Hepatocyte (in vitro differentiated cells): Measurements from ENCODE around the gene GABBR1. TPM values are rescaled to one million over a fixed set of nuclear protein-coding genes. Genes with fewer than 3 reads are reported as not detected.

Experiments used
- DNase-seq: peaks from one replicate; pipeline ENCODE4 v3.0.0-alpha.2; 2016; ENCODE audit warnings: low spot score
- H2AFZ ChIP-seq: fragments of 200-600 bp; sonication (generic); 2 replicates; pipeline ENCODE4 v1.6.0; 2016; ENCODE audit warnings: antibody characterized with exemption, mild to moderate bottlenecking
- H3K27ac ChIP-seq: fragments of 200-600 bp; sonication (generic); 2 replicates; pipeline ENCODE4 v1.5.1; 2016; ENCODE audit warnings: mild to moderate bottlenecking
- H3K27me3 ChIP-seq: fragments of 200-600 bp; sonication (generic); 2 replicates; pipeline ENCODE4 v1.6.1; 2016
- H3K36me3 ChIP-seq: fragments of 200-600 bp; sonication (generic); replicated peaks from 2 replicates; pipeline ENCODE4 v1.5.1; 2016; ENCODE audit warnings: low read depth; ENCODE audit not compliant: insufficient read depth
- H3K4me1 ChIP-seq: fragments of 200-600 bp; sonication (generic); 2 replicates; pipeline ENCODE4 v1.5.1; 2016; ENCODE audit warnings: mild to moderate bottlenecking, moderate library complexity; ENCODE audit not compliant: insufficient read depth
- H3K4me2 ChIP-seq: fragments of 200-600 bp; sonication (generic); 2 replicates; pipeline ENCODE4 v1.6.0; 2016
- H3K4me3 ChIP-seq: fragments of 200-600 bp; sonication (generic); 2 replicates; pipeline ENCODE4 v1.5.1; 2016; ENCODE audit warnings: mild to moderate bottlenecking
- H3K79me2 ChIP-seq: fragments of 200-600 bp; sonication (generic); 2 replicates; pipeline ENCODE4 v1.6.0; 2017; ENCODE audit warnings: mild to moderate bottlenecking
- H3K9me2 ChIP-seq: fragments of 200-600 bp; sonication (generic); replicated peaks from 2 replicates; pipeline ENCODE4 v1.6.0; 2017; ENCODE audit warnings: mild to moderate bottlenecking; ENCODE audit not compliant: insufficient read depth
- H3K9me3 ChIP-seq: fragments of 200-600 bp; sonication (generic); 2 replicates; pipeline ENCODE4 v1.5.1; 2016; ENCODE audit warnings: low read depth, mild to moderate bottlenecking
- H4K20me1 ChIP-seq: fragments of 200-600 bp; sonication (generic); 2 replicates; pipeline ENCODE4 v1.6.0; 2016; ENCODE audit warnings: mild to moderate bottlenecking; ENCODE audit not compliant: insufficient read depth, poor library complexity, severe bottlenecking
- EZH2 ChIP-seq: fragments of 200-600 bp; sonication (generic); IDR thresholded peaks from 2 replicates; pipeline ENCODE4 v1.6.1; 2016; ENCODE audit warnings: antibody characterized with exemption, mild to moderate bottlenecking, borderline replicate concordance
- EZH2phosphoT487 ChIP-seq: fragments of 200-600 bp; sonication (generic); IDR thresholded peaks from one replicate; pipeline ENCODE4 v1.6.1; 2018; ENCODE audit warnings: antibody characterized with exemption, mild to moderate bottlenecking, low read depth, moderate library complexity; ENCODE audit not compliant: unreplicated experiment, severe bottlenecking
- WGBS: methylation state at CpG from one replicate; pipeline ENCODE4 v1.1.6; 2016; ENCODE audit warnings: low lambda C conversion rate; ENCODE audit errors: missing lambda C conversion rate; 5-methylcytosine and 5-hydroxymethylcytosine counted together
- polyA plus RNA-seq: library from polyadenylated mRNA; unstranded; fragments of >200 nt; fragmentation: Nextera tagmentation; extraction: Ambion mirVana; gene quantifications from 2 replicates; pipeline ENCODE4 v1.2.1, GENCODE V29; 2016
- total RNA-seq: library from RNA; depleted of rRNA; stranded (reverse); fragments of >200 nt; gene quantifications from 2 replicates; pipeline ENCODE4 v1.2.3, GENCODE V29; 2014
- TF ChIP-seq, protein P1 (sequence below): fragments of 200-600 bp; sonication (generic); IDR thresholded peaks from 2 replicates; pipeline ENCODE4 v1.5.1; 2016; ENCODE audit warnings: antibody characterized with exemption, mild to moderate bottlenecking; ENCODE audit not compliant: poor library complexity

The GABBR1 gene
- total and polyA plus RNA-seq, 2 experiments from 2014 or later = 9.9 to 11.3 TPM

GRCh38 chr6:29597184-29597583 is 35.8 kb downstream of the GABBR1 start:
- no peak for DNase-seq
- no peaks in the 10 kb centered on the region for H3K4me1 ChIP-seq
- H3K27me3 ChIP-seq = no peaks in the 10 kb centered on the region
- H3K27ac ChIP-seq = no peak overlapping the region
- no peak overlapping the region for H3K4me3 ChIP-seq
- H2AFZ ChIP-seq = no peak overlapping the region
- H3K36me3 ChIP-seq = no peaks in the 10 kb centered on the region
- no peaks in the 10 kb centered on the region for H3K9me3 ChIP-seq
- H3K9me2 ChIP-seq = no peaks in the 10 kb centered on the region
- H4K20me1 ChIP-seq = no peaks in the 10 kb centered on the region
- WGBS = 86% methylated on average over 2 of the region's 2 CpGs
- H3K79me2 ChIP-seq = no peaks in the 10 kb centered on the region
- TF ChIP-seq, protein P1, sequence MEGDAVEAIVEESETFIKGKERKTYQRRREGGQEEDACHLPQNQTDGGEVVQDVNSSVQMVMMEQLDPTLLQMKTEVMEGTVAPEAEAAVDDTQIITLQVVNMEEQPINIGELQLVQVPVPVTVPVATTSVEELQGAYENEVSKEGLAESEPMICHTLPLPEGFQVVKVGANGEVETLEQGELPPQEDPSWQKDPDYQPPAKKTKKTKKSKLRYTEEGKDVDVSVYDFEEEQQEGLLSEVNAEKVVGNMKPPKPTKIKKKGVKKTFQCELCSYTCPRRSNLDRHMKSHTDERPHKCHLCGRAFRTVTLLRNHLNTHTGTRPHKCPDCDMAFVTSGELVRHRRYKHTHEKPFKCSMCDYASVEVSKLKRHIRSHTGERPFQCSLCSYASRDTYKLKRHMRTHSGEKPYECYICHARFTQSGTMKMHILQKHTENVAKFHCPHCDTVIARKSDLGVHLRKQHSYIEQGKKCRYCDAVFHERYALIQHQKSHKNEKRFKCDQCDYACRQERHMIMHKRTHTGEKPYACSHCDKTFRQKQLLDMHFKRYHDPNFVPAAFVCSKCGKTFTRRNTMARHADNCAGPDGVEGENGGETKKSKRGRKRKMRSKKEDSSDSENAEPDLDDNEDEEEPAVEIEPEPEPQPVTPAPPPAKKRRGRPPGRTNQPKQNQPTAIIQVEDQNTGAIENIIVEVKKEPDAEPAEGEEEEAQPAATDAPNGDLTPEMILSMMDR = no peak
- TF ChIP-seq EZH2phosphoT487 = no peak
- no peak for TF ChIP-seq EZH2
- H3K4me2 ChIP-seq = no peak overlapping the region

GRCh38 chr6:29596381-29596900 is 36.5 kb downstream of the GABBR1 start:
- no peaks in the 10 kb centered on the region for H3K36me3 ChIP-seq
- H3K27ac ChIP-seq = no peak overlapping the region
- H3K27me3 ChIP-seq = no peaks in the 10 kb centered on the region
- WGBS = 96% methylated on average over 6 of the region's 6 CpGs
- H3K9me3 ChIP-seq = no peaks in the 10 kb centered on the region
- no peak for DNase-seq
- H4K20me1 ChIP-seq = no peaks in the 10 kb centered on the region
- no peak overlapping the region for H3K4me3 ChIP-seq
- H3K9me2 ChIP-seq = no peaks in the 10 kb centered on the region
- H3K79me2 ChIP-seq = no peaks in the 10 kb centered on the region
- no peak overlapping the region for H2AFZ ChIP-seq
- TF ChIP-seq EZH2 = no peak
- TF ChIP-seq, protein P1 = no peak
- no peaks in the 10 kb centered on the region for H3K4me1 ChIP-seq
- H3K4me2 ChIP-seq = no peak overlapping the region

GRCh38 chr6:29593199-29593855 is 39.7 kb downstream of the GABBR1 start:
- WGBS = 37% methylated on average over 4 of the region's 4 CpGs
- Histone ChIP-seq H3K9me3 (no peaks in the 10 kb centered on the region), H3K4me3 (no peak overlapping the region), H3K4me1 (no peaks in the 10 kb centered on the region), H4K20me1 (no peaks in the 10 kb centered on the region), H3K27ac (no peak overlapping the region), H3K79me2 (no peaks in the 10 kb centered on the region), H3K9me2 (no peaks in the 10 kb centered on the region), H3K4me2 (peak overlapping the region; percentile 47), H3K36me3 (no peaks in the 10 kb centered on the region), H2AFZ (no peak overlapping the region), H3K27me3 (no peaks in the 10 kb centered on the region)
- no peak for TF ChIP-seq EZH2
- TF ChIP-seq, protein P1 = no peak
- TF ChIP-seq EZH2phosphoT487 = no peak
- peak; percentile 15 for DNase-seq

- no peaks in the 10 kb centered on the region for H3K79me2 ChIP-seq
- no peak overlapping the region for H2AFZ ChIP-seq
- H3K27ac ChIP-seq = no peak overlapping the region
- WGBS = 78% methylated on average over 2 of the region's 2 CpGs
- H3K9me3 ChIP-seq = no peaks in the 10 kb centered on the region
- no peaks in the 10 kb centered on the region for H3K9me2 ChIP-seq
- H3K4me2 ChIP-seq = no peak overlapping the region
- H4K20me1 ChIP-seq = no peaks in the 10 kb centered on the region
- H3K4me3 ChIP-seq = no peak overlapping the region
- no peak for TF ChIP-seq EZH2phosphoT487
- TF ChIP-seq, protein P1 = no peak
- TF ChIP-seq EZH2 = no peak
- no peaks in the 10 kb centered on the region for H3K36me3 ChIP-seq
- H3K4me1 ChIP-seq = no peaks in the 10 kb centered on the region
- no peak for DNase-seq
- no peaks in the 10 kb centered on the region for H3K27me3 ChIP-seq
Measured at GRCh38 chr6:29591677-29592076, 41.3 kb downstream of the GABBR1 start.
